SK-N-SH (cell line): ENCODE measurements around the gene DOK1. TPM values are rescaled to one million over a fixed set of nuclear protein-coding genes. Genes with fewer than 3 reads are reported as not detected.
A peak's percentile ranks its signal among the peaks of the same experiment; 100 is the strongest.

ENCODE experiments used
- CTCF ChIA-PET: fragments of 300-600, 350-600 bp; formaldehyde crosslinking; extraction: SDS; loops from one replicate; lab custom pipeline; 2021; lab: Yijun Ruan, JAX
- POLR2A ChIA-PET: fragments of 350-600 bp; sonication (Branson Sonifier 250); formaldehyde crosslinking; extraction: SDS; loops from one replicate; lab custom pipeline; 2020; ENCODE audit warnings: antibody characterized with exemption, inconsistent platforms; lab: Yijun Ruan, JAX
- DNase-seq: peaks from one replicate; pipeline ENCODE4 v3.0.0; 2012
- H2AFZ ChIP-seq: fragments of 200-600 bp; sonication (generic); 2 replicates; pipeline ENCODE4 v1.8.1; 2016; ENCODE audit warnings: antibody characterized with exemption, mild to moderate bottlenecking, low read depth
- H3F3A ChIP-seq: fragments of 200-600 bp; sonication (generic); replicated peaks from 2 replicates; pipeline ENCODE3; 2016; ENCODE audit warnings: antibody characterized with exemption, mild to moderate bottlenecking; ENCODE audit not compliant: insufficient read depth
- H3K27ac ChIP-seq, 2 experiments: fragments of 200-500 bp in 1 of 2; fragments of 200-600 bp in 1 of 2; sonication (Bioruptor generic) in 1 of 2; sonication (generic), shearing (Covaris generic) in 1 of 2; 2 replicates each; pipeline versions ENCODE4 v1.5.1 to v1.6.1; 2014 to 2016; ENCODE audit warnings: low read depth in 2 of 2, inconsistent platforms in 1 of 2, low read length in 1 of 2, mild to moderate bottlenecking in 1 of 2, mixed read lengths in 1 of 2
- H3K27me3 ChIP-seq: fragments of 200-600 bp; sonication (generic), shearing (Covaris generic); 2 replicates; pipeline ENCODE4 v1.6.1; 2016; ENCODE audit warnings: mixed run types; ENCODE audit not compliant: insufficient read depth
- H3K36me3 ChIP-seq, 2 experiments: fragments of 200-500 bp in 1 of 2; fragments of 200-600 bp in 1 of 2; sonication (Bioruptor generic) in 1 of 2; sonication (generic) in 1 of 2; replicated peaks in 1 of 2; 2 replicates each; pipeline versions ENCODE3 to v1.5.1; 2014 to 2016; ENCODE audit warnings: low read length in 1 of 2, mild to moderate bottlenecking in 1 of 2; ENCODE audit not compliant: insufficient read depth in 2 of 2, control insufficient read depth in 1 of 2
- H3K4me1 ChIP-seq, 2 experiments: fragments of 200-500 bp in 1 of 2; fragments of 200-600 bp in 1 of 2; sonication (Bioruptor generic) in 1 of 2; sonication (generic), shearing (Covaris generic) in 1 of 2; 2 replicates each; pipeline versions ENCODE4 v1.5.1 to v1.6.1; 2014 to 2016; ENCODE audit warnings: low read depth in 1 of 2, low read length in 1 of 2, mixed run types in 1 of 2; ENCODE audit not compliant: insufficient read depth in 2 of 2, control insufficient read depth in 1 of 2
- H3K4me2 ChIP-seq: fragments of 200-600 bp; sonication (generic), shearing (Covaris generic); 2 replicates; pipeline ENCODE4 v1.6.1; 2017; ENCODE audit warnings: mixed run types
- H3K4me3 ChIP-seq, 2 experiments: fragments of 200-500 bp in 1 of 2; fragments of 200-600 bp in 1 of 2; sonication (Bioruptor generic) in 1 of 2; sonication (generic), shearing (Covaris generic) in 1 of 2; 2 replicates each; pipeline versions ENCODE4 v1.5.1 to v1.8.1; 2014 to 2016; ENCODE audit warnings: low read depth in 2 of 2, inconsistent platforms in 1 of 2, low read length in 1 of 2, mild to moderate bottlenecking in 1 of 2, mixed read lengths in 1 of 2, moderate library complexity in 1 of 2
- H3K79me2 ChIP-seq: fragments of 200-600 bp; sonication (generic); 2 replicates; pipeline ENCODE4 v1.8.1; 2017; ENCODE audit warnings: mild to moderate bottlenecking; ENCODE audit not compliant: insufficient read depth
- H3K9ac ChIP-seq: fragments of 200-600 bp; sonication (generic); 2 replicates; pipeline ENCODE4 v1.6.1; 2017; ENCODE audit warnings: mixed run types
- H3K9me2 ChIP-seq: fragments of 200-600 bp; sonication (generic); 2 replicates; pipeline ENCODE4 v1.6.1; 2017; ENCODE audit warnings: mixed run types
- H3K9me3 ChIP-seq: fragments of 200-600 bp; sonication (generic); 2 replicates; pipeline ENCODE4 v1.6.1; 2017; ENCODE audit warnings: mixed run types, mild to moderate bottlenecking, moderate library complexity
- H4K20me1 ChIP-seq: fragments of 200-600 bp; sonication (generic); 2 replicates; pipeline ENCODE4 v1.6.1; 2017; ENCODE audit warnings: mild to moderate bottlenecking, mixed run types; ENCODE audit not compliant: insufficient read depth
- CHD2 ChIP-seq: fragments of 150-350 bp; IDR thresholded peaks from 2 replicates; pipeline ENCODE4 v1.6.1; 2018; ENCODE audit warnings: low read length; ENCODE audit not compliant: partially characterized antibody
- EP300 ChIP-seq, 2 experiments: IDR thresholded peaks; 2 replicates each; pipeline versions ENCODE4 v1.4.0 to v1.6.1; 2012; ENCODE audit warnings: borderline replicate concordance in 1 of 2, low read depth in 1 of 2, low read length in 1 of 2
- FOXM1 ChIP-seq: IDR thresholded peaks from 2 replicates; pipeline ENCODE4 v1.4.0; 2012; ENCODE audit warnings: low read depth, mild to moderate bottlenecking
- MXI1 ChIP-seq: IDR thresholded peaks from 2 replicates; pipeline ENCODE4 v1.6.1; 2012; ENCODE audit warnings: mild to moderate bottlenecking, low read depth, low read length, improper control_type of control experiment
- NFIC ChIP-seq: IDR thresholded peaks from 2 replicates; pipeline ENCODE4 v1.4.0; 2012; ENCODE audit warnings: borderline replicate concordance
- RCOR1 ChIP-seq: fragments of 150-350 bp; IDR thresholded peaks from 2 replicates; pipeline ENCODE4 v1.6.1; 2017; ENCODE audit warnings: antibody characterized with exemption, low read length
- RFX5 ChIP-seq: IDR thresholded peaks from 2 replicates; pipeline ENCODE4 v1.6.1; 2012; ENCODE audit warnings: mild to moderate bottlenecking, improper control_type of control experiment, low read length
- RXRA ChIP-seq: IDR thresholded peaks from 2 replicates; pipeline ENCODE4 v1.4.0; 2012; ENCODE audit warnings: low read depth, mild to moderate bottlenecking, borderline replicate concordance
- SIN3A ChIP-seq: IDR thresholded peaks from 2 replicates; pipeline ENCODE4 v1.6.1; 2012; ENCODE audit warnings: low read depth, mild to moderate bottlenecking, low read length, moderate library complexity, borderline replicate concordance
- TCF12 ChIP-seq: IDR thresholded peaks from 2 replicates; pipeline ENCODE4 v1.4.0; 2012
- WGBS: methylation state at CpG from one replicate; pipeline ENCODE4 v1.1.6; 2017; ENCODE audit warnings: low lambda C conversion rate; 5-methylcytosine and 5-hydroxymethylcytosine counted together
- polyA plus RNA-seq, 3 experiments: library from polyadenylated mRNA; depleted of rRNA; stranded (reverse); fragments of >200 nt; gene quantifications; 2 replicates each; pipeline ENCODE4 v1.2.3, GENCODE V29; 2012
- TF ChIP-seq, protein P1 (sequence below): IDR thresholded peaks from 2 replicates; pipeline ENCODE4 v1.4.0; 2012; ENCODE audit warnings: low read depth
- TF ChIP-seq, protein P2 (sequence below): fragments of 150-350 bp; IDR thresholded peaks from 2 replicates; pipeline ENCODE4 v1.6.1; 2017; ENCODE audit warnings: antibody characterized with exemption, low read length, low read depth, borderline replicate concordance
- TF ChIP-seq, protein P3 (sequence below): fragments of 200-600 bp; sonication (generic); IDR thresholded peaks from 2 replicates; pipeline ENCODE4 v1.6.1; 2017; ENCODE audit warnings: antibody characterized with exemption, mild to moderate bottlenecking, moderate library complexity

The DOK1 gene
- polyA plus RNA-seq, 1 of the 3 experiments (the other 2 are of a cell fraction), result 25.3 TPM

DNA sequence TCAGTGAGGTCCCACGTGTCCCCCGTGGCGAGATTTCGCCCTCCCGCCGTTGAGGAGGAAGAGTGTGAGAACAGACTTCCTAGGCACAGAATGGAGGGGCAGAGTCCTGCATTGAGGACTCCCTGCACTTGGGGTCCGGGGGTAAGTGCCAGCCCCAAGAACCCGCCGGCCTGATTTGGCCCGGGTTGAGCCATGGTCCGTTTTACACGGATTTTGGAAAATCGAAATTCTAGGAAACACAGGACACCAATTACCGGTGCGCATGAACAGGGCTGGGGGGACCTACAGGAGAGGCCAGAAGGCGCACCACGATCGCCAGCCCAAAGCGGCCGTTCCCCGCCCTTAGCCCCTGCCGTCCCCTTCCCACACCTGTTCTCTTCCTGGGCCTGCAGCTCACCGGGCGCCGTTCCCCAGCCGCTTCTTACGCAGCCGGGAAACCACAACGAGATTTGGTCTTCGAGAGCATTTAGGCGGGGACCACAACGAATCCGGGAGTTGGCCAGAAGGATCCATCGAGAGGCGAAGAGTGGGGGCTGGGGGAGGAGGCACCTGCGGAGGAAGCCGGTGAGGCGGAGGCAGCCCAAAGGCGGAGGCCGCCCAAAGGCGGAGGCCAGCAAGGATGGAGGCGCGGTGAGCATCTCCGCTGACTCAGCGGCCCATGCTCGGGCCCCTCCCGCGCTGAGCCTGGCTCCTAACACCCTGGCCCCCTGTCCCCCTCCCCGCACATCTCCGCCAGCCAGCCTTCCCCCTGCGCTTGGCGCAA, 40.7 kb upstream of the DOK1 start:
- Histone ChIP-seq H3K27me3 (no peaks in the 10 kb centered on the region), H3K79me2 (peaks cover 23% of the 10 kb centered on the region; the same call in 1 of the 2 replicates), H3K4me2 (peak overlapping the region; percentile 99), H3K36me3 (peaks cover 4% of the 10 kb centered on the region in 2 experiments), H3K9ac (peak overlapping the region; percentile 71), H2AFZ (peak overlapping the region; percentile 90), H3K27ac (peak overlapping the region; percentile 53 to 95; a peak in 3 of 4 replicates), H4K20me1 (no peaks in the 10 kb centered on the region), H3K4me3 (peak overlapping the region; percentile 68 to 90), H3K4me1 (peaks cover 9 to 19% of the 10 kb centered on the region in 2 experiments; a peak in 2 of 4 replicates), H3K9me2 (no peaks in the 10 kb centered on the region), H3K9me3 (no peaks in the 10 kb centered on the region), H3F3A (peaks cover 23% of the 10 kb centered on the region)
- ChIA-PET POLR2A (interaction anchor here (0.7 to 1.9 kb wide), 15 partner anchors 9 to 74 kb away, joined by 3 to 7 read pairs (median 4); partner anchors contain the start of genes AUP1, CCDC142, DQX1 and HTRA2), CTCF (interaction anchor here (0.9 to 3.1 kb wide), 10 partner anchors 10 to 75 kb away, joined by 3 to 14 read pairs (median 8); partner anchors contain the start of genes AUP1, CCDC142, DQX1 and HTRA2)
- TF ChIP-seq RFX5 (no peak), MXI1 (no peak), TCF12 (0 out of 2 replicates have a peak, but pooled peaks have one; percentile 5), EP300 (IDR thresholded peaks at IDR 0.05; ENCODE audit: borderline replicate concordance in 1 of 2, low read depth in 1 of 2, low read length in 1 of 2) (no peak), RXRA (no peak), FOXM1 (no peak), SIN3A (no peak; the same call in 1 of the 2 replicates), CHD2 (no peak), NFIC (peak; percentile 14; the same call in 1 of the 2 replicates), RCOR1 (no peak)
- TF ChIP-seq, protein P1, sequence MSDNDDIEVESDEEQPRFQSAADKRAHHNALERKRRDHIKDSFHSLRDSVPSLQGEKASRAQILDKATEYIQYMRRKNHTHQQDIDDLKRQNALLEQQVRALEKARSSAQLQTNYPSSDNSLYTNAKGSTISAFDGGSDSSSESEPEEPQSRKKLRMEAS, result peak; percentile 9; the same call in 1 of the 2 replicates
- TF ChIP-seq, protein P2, sequence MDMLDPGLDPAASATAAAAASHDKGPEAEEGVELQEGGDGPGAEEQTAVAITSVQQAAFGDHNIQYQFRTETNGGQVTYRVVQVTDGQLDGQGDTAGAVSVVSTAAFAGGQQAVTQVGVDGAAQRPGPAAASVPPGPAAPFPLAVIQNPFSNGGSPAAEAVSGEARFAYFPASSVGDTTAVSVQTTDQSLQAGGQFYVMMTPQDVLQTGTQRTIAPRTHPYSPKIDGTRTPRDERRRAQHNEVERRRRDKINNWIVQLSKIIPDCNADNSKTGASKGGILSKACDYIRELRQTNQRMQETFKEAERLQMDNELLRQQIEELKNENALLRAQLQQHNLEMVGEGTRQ, result no peak
- TF ChIP-seq, protein P3, sequence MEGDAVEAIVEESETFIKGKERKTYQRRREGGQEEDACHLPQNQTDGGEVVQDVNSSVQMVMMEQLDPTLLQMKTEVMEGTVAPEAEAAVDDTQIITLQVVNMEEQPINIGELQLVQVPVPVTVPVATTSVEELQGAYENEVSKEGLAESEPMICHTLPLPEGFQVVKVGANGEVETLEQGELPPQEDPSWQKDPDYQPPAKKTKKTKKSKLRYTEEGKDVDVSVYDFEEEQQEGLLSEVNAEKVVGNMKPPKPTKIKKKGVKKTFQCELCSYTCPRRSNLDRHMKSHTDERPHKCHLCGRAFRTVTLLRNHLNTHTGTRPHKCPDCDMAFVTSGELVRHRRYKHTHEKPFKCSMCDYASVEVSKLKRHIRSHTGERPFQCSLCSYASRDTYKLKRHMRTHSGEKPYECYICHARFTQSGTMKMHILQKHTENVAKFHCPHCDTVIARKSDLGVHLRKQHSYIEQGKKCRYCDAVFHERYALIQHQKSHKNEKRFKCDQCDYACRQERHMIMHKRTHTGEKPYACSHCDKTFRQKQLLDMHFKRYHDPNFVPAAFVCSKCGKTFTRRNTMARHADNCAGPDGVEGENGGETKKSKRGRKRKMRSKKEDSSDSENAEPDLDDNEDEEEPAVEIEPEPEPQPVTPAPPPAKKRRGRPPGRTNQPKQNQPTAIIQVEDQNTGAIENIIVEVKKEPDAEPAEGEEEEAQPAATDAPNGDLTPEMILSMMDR, result no peak
- no peak for DNase-seq
- WGBS, result 8% methylated on average over 34 of the region's 52 CpGs
